Fibroblast of skin of scalp (primary cell): ENCODE results near the gene FAM163A.

Experiments
- DNase-seq: peaks from one replicate; pipeline ENCODE4 v3.0.0-alpha.2; 2013

The FAM163A gene

GRCh38 chr1:179860652-179861051 is 117.6 kb downstream of the FAM163A start:
- DNase-seq: no peak

GRCh38 chr1:179865377-179865776 is 122.3 kb downstream of the FAM163A start:
- no peak for DNase-seq
